Measurements from ENCODE around the gene MBTPS1.

- TF ChIP-seq CTCF (tag by site-specific recombination; IDR thresholded peaks at IDR 0.05) = no peak
- no peak for TF ChIP-seq ZNF510 (tag by site-specific recombination; IDR thresholded peaks at IDR 0.05; ENCODE audit: insufficient replicate concordance)
- no peak for TF ChIP-seq ZNF600 (tag by site-specific recombination; IDR thresholded peaks at IDR 0.05)
- no peak for TF ChIP-seq ZNF274 (IDR thresholded peaks at IDR 0.05; ENCODE audit: low read length)
- no peak for TF ChIP-seq ZNF274 (tag by site-specific recombination; IDR thresholded peaks at IDR 0.05; ENCODE audit: borderline replicate concordance)
- no peak for TF ChIP-seq ZNF10 (tag by site-specific recombination; IDR thresholded peaks at IDR 0.05)
Observed at GRCh38 chr16:84087001-84087400, 29.7 kb downstream of the MBTPS1 start.

Data from HEK293 (cell line).